B cell (primary cell): Measurements from ENCODE around the gene CPNE5. TPM values are rescaled to one million over a fixed set of nuclear protein-coding genes. Genes with fewer than 3 reads are reported as not detected.

Experiments
- ATAC-seq: fragments of 200-7000 bp; cut with Tn5 transposase; one replicate; pipeline ENCODE4 v1.10.0; 2021; ENCODE audit warnings: low read depth, mild to moderate bottlenecking, moderate number of reproducible peaks, moderate library complexity
- CTCF ChIA-PET: fragments of 350-600 bp; sonication (Branson Sonifier 250); formaldehyde crosslinking; loops from one replicate; lab custom pipeline; 2021; ENCODE audit warnings: antibody characterized with exemption, inconsistent platforms; lab: Charles Lee
- POLR2A ChIA-PET: fragments of 350-600 bp; sonication (Branson Sonifier 250); formaldehyde crosslinking; loops from one replicate; lab custom pipeline; 2021; ENCODE audit warnings: antibody characterized with exemption; lab: Charles Lee
- DNase-seq: peaks from one replicate; pipeline ENCODE4 v3.0.0; 2013
- H2AFZ ChIP-seq: 2 replicates; pipeline ENCODE4 v1.6.1; 2012; ENCODE audit warnings: mild to moderate bottlenecking, low read depth, low read length; ENCODE audit not compliant: insufficient read depth, poor library complexity, severe bottlenecking
- H3K27ac ChIP-seq, 2 donors: 1 replicate in 1 of 2; 2 replicates in 1 of 2; pipeline ENCODE4 v1.5.1; 2012 to 2013; ENCODE audit warnings: low read length in 2 of 2, mild to moderate bottlenecking in 2 of 2, moderate library complexity in 1 of 2
- H3K27me3 ChIP-seq, 4 experiments: fragments of 200-600 bp in 1 of 4; sonication (generic) in 1 of 4; replicated peaks in 1 of 4; 1 replicate in 2 of 4; 2 replicates in 2 of 4; pipeline versions ENCODE4 v1.6.1 to v1.7.0; 2013 to 2016; ENCODE audit warnings: low read length in 3 of 4, mild to moderate bottlenecking in 2 of 4, mixed read lengths in 1 of 4, moderate library complexity in 1 of 4; ENCODE audit not compliant: insufficient read depth in 4 of 4, control insufficient read depth in 3 of 4; ENCODE audit errors: control extremely low read depth in 1 of 4
- H3K36me3 ChIP-seq, 2 experiments: replicated peaks in 1 of 2; 1 replicate in 1 of 2; 2 replicates in 1 of 2; pipeline versions ENCODE4 v1.6.1 to v1.7.1; 2013; ENCODE audit warnings: low read length in 1 of 2; ENCODE audit not compliant: insufficient read depth in 2 of 2, control insufficient read depth in 1 of 2; ENCODE audit errors: control extremely low read depth in 1 of 2, extremely low read depth in 1 of 2
- H3K4me1 ChIP-seq, 2 donors: fragments of 200-600 bp in 1 of 2; sonication (generic) in 1 of 2; 1 replicate in 1 of 2; 2 replicates in 1 of 2; pipeline versions ENCODE4 v1.5.1 to v1.6.1; 2013 to 2017; ENCODE audit warnings: low read length in 2 of 2; ENCODE audit not compliant: control insufficient read depth in 2 of 2, insufficient read depth in 2 of 2
- H3K4me2 ChIP-seq: replicated peaks from 2 replicates; pipeline ENCODE3; 2012; ENCODE audit warnings: mild to moderate bottlenecking, low read depth, low read length; ENCODE audit not compliant: poor library complexity, severe bottlenecking
- H3K4me3 ChIP-seq, 5 experiments: fragments of 200-600 bp in 1 of 5; sonication (generic) in 1 of 5; 1 replicate in 3 of 5; 2 replicates in 2 of 5; pipeline versions ENCODE4 v1.5.1 to v1.7.0; 2011 to 2016; ENCODE audit warnings: low read length in 4 of 5, mild to moderate bottlenecking in 4 of 5, low read depth in 2 of 5, control low read depth in 1 of 5, moderate library complexity in 1 of 5; ENCODE audit not compliant: insufficient read depth in 1 of 5; ENCODE audit errors: control extremely low read depth in 1 of 5, extremely low read depth in 1 of 5
- H3K79me2 ChIP-seq: fragments of 200-600 bp; sonication (generic); one replicate; pipeline ENCODE4 v1.6.0; 2016; ENCODE audit warnings: low read length; ENCODE audit not compliant: control insufficient read depth, insufficient read depth
- H3K9ac ChIP-seq: fragments of 200-600 bp; sonication (generic); 2 replicates; pipeline ENCODE4 v1.6.1; 2017; ENCODE audit warnings: mild to moderate bottlenecking, low read length, moderate library complexity
- H3K9me3 ChIP-seq, 3 donors: one replicate each; pipeline versions ENCODE4 v1.6.1 to v1.7.1; 2013; ENCODE audit warnings: low read length in 2 of 3; ENCODE audit not compliant: control insufficient read depth in 2 of 3, insufficient read depth in 1 of 3; ENCODE audit errors: control extremely low read depth in 1 of 3
- H4K20me1 ChIP-seq: 2 replicates; pipeline ENCODE4 v1.6.0; 2012; ENCODE audit warnings: mild to moderate bottlenecking, low read length; ENCODE audit not compliant: insufficient read depth, control insufficient read depth, poor library complexity, severe bottlenecking
- H3K27ac Mint-ChIP-seq: one replicate; pipeline ENCODE4 v1.8.0; 2021; ENCODE audit warnings: mixed read lengths
- H3K27me3 Mint-ChIP-seq: one replicate; pipeline ENCODE4 v1.8.0; 2021; ENCODE audit warnings: mixed read lengths
- H3K4me1 Mint-ChIP-seq: one replicate; pipeline ENCODE4 v1.8.0; 2021; ENCODE audit warnings: mixed read lengths
- H3K4me3 Mint-ChIP-seq: one replicate; pipeline ENCODE4 v1.8.0; 2021; ENCODE audit warnings: mixed read lengths
- H3K9me3 Mint-ChIP-seq: one replicate; pipeline ENCODE4 v1.8.0; 2022; ENCODE audit warnings: mixed read lengths; ENCODE audit not compliant: insufficient read depth
- EZH2 ChIP-seq: IDR thresholded peaks from 2 replicates; pipeline ENCODE4 v1.6.1; 2012; ENCODE audit warnings: borderline replicate concordance, low read depth, mild to moderate bottlenecking, moderate library complexity, low read length; ENCODE audit not compliant: insufficient read depth, poor library complexity, severe bottlenecking
- WGBS: methylation state at CpG from one replicate; pipeline ENCODE4 v1.1.5; 2013; ENCODE audit warnings: missing lambda C conversion rate; ENCODE audit not compliant: insufficient coverage; 5-methylcytosine and 5-hydroxymethylcytosine counted together
- intact Hi-C: fragments of 100-400 bp; cut with micrococcal nuclease; formaldehyde crosslinking; loops from one replicate; pipeline ENCODE4 v1.10.0; 2022
- polyA plus RNA-seq: library from polyadenylated mRNA; depleted of rRNA; stranded (reverse); fragments of >200 nt; gene quantifications from 2 replicates; pipeline ENCODE4 v1.2.3, GENCODE V29; 2012
- total RNA-seq, 2 donors: library from RNA; stranded (reverse); fragments of 120-200 nt in 1 of 2; gene quantifications; 1 replicate in 1 of 2; 2 replicates in 1 of 2; pipeline versions ENCODE4 v1.2.3 to v1.2.4, GENCODE V29; 2013 to 2022
- TF ChIP-seq, protein P1 (sequence below): fragments of 200-600 bp; IDR thresholded peaks from one replicate; pipeline ENCODE4 v1.8.0; 2022; ENCODE audit warnings: antibody characterized with exemption, mild to moderate bottlenecking

The CPNE5 gene
- total and polyA plus RNA-seq, 2 donors (not counting 1 experiment from before 2014, with no cell fraction given): 49.8 to 357 TPM

DNA sequence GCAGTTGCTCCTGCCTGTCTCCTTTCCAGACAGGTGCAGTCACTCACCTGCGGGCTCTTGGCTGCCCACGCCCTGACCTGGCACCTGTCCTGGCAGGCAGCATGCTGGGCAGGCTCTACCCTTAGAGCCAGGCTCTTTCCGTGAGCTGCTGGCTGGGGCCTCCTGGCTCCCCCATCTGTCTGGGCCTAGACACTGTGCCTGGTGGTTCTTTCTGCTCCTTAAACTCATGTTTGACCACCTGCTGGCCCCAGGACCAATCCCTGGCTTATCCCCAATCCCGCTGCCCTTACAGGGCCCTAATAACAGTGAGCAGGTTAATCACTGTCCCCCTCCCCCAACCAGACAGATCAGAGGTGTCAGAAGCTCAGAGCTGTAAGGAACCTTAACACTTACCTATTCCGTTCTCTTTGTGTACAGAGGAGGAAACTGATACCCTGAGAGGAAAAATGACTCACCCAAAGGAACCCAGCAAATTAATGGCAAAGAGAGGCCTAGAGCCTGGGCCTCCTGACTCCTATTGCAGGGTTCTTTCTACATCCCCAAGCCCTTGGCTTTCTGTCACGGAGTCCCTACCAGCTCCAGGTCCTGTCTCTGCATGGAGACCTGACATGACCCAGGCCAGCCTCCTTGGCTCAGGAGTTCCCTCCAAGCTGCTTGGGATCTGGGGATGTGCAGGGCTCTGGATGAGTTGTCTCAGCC, 86.9 kb downstream of the CPNE5 start:
- Mint-ChIP-seq H3K9me3 (no peaks in the 10 kb centered on the region), H3K27me3 (no peaks in the 10 kb centered on the region), H3K4me1 (peaks cover 82% of the 10 kb centered on the region), H3K4me3 (peak overlapping the region; percentile 86), H3K27ac (peak overlapping the region; percentile 85)
- WGBS: 98% methylated on average over 4 of the region's 6 CpGs
- DNase-seq: no peak
- TF ChIP-seq, protein P1, sequence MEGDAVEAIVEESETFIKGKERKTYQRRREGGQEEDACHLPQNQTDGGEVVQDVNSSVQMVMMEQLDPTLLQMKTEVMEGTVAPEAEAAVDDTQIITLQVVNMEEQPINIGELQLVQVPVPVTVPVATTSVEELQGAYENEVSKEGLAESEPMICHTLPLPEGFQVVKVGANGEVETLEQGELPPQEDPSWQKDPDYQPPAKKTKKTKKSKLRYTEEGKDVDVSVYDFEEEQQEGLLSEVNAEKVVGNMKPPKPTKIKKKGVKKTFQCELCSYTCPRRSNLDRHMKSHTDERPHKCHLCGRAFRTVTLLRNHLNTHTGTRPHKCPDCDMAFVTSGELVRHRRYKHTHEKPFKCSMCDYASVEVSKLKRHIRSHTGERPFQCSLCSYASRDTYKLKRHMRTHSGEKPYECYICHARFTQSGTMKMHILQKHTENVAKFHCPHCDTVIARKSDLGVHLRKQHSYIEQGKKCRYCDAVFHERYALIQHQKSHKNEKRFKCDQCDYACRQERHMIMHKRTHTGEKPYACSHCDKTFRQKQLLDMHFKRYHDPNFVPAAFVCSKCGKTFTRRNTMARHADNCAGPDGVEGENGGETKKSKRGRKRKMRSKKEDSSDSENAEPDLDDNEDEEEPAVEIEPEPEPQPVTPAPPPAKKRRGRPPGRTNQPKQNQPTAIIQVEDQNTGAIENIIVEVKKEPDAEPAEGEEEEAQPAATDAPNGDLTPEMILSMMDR: no peak
- no peak for TF ChIP-seq EZH2
- H2AFZ ChIP-seq: no peak overlapping the region
- ATAC-seq: no peak
- peak overlapping the region; percentile 79 for H3K9ac ChIP-seq
- H3K36me3 ChIP-seq: peaks cover 0 to 77% of the 10 kb centered on the region in 2 experiments
- ChIA-PET CTCF (interaction anchor here (0.9 to 4.0 kb wide), 11 partner anchors 12 to 128 kb away, joined by 3 to 18 read pairs (median 6); no protein-coding TSS in a partner anchor), POLR2A (interaction anchor here (0.8 to 3.2 kb wide), 5 partner anchors 16 to 73 kb away, joined by 5 to 28 read pairs (median 5); partner anchors contain the start of gene CDKN1A)
- H3K9me3 ChIP-seq: peaks cover 0 to 24% (median 0%) of the 10 kb centered on the region in 3 donors
- intact Hi-C loops: loop anchor here (2.0 kb wide), 1 partner anchor 18 kb away; no protein-coding TSS in a partner anchor
- peak overlapping the region; percentile 91 to 95 for H3K27ac ChIP-seq
- peak overlapping the region; percentile 89 for H3K4me2 ChIP-seq
- peaks cover 62% of the 10 kb centered on the region for H3K79me2 ChIP-seq
- H4K20me1 ChIP-seq: no peaks in the 10 kb centered on the region
- peaks cover 71 to 88% of the 10 kb centered on the region in 2 donors for H3K4me1 ChIP-seq
- peak overlapping the region in 3 of 5 experiments; percentile 22 to 42 (median 25) for H3K4me3 ChIP-seq
- H3K27me3 ChIP-seq: no peaks in the 10 kb centered on the region

GRCh38 chr6:36751833-36752186, 87.4 kb downstream of the CPNE5 start:
- H3K9me3 Mint-ChIP-seq: no peaks in the 10 kb centered on the region
- H3K4me1 ChIP-seq: peaks cover 65 to 86% of the 10 kb centered on the region in 2 donors
- TF ChIP-seq, protein P1: no peak
- no peak for TF ChIP-seq EZH2

More at GRCh38 chr6:36751833-36752186, 87.4 kb downstream of the CPNE5 start:
- Histone ChIP-seq H4K20me1 (no peaks in the 10 kb centered on the region), H3K36me3 (peaks cover 0 to 82% of the 10 kb centered on the region in 2 experiments), H3K27me3 (no peaks in the 10 kb centered on the region), H3K27ac (peak overlapping the region; percentile 91 to 95), H3K4me3 (peak overlapping the region in 1 of 5 experiments; percentile 22), H3K9me3 (peaks cover 0 to 24% (median 0%) of the 10 kb centered on the region in 3 donors), H3K9ac (no peak overlapping the region), H3K4me2 (peak overlapping the region; percentile 89), H2AFZ (no peak overlapping the region), H3K79me2 (peaks cover 62% of the 10 kb centered on the region)
- H3K4me1 Mint-ChIP-seq: peaks cover 82% of the 10 kb centered on the region
- ChIA-PET CTCF (interaction anchor here (1.0 to 2.1 kb wide), 4 partner anchors 25 to 128 kb away, joined by 3 to 6 read pairs (median 4); no protein-coding TSS in a partner anchor), POLR2A (interaction anchor here (2.1 kb wide), 1 partner anchor 17 kb away, joined by 7 read pairs; no protein-coding TSS in a partner anchor)
- intact Hi-C loops: loop anchor here (2.0 kb wide), 1 partner anchor 17 kb away; no protein-coding TSS in a partner anchor
- no peaks in the 10 kb centered on the region for H3K27me3 Mint-ChIP-seq
- H3K4me3 Mint-ChIP-seq: peak overlapping the region; percentile 52
- peak overlapping the region; percentile 84 for H3K27ac Mint-ChIP-seq
- no peak for ATAC-seq
- no peak for DNase-seq
- WGBS: 62% methylated on average over 1 of the region's 1 CpG
